ENCODE data around the gene LSM8.
"Not testable (repeated sequence)": the region's sequence is repeated elsewhere in the genome, so short reads cannot be mapped to it uniquely, and the experiment has no call there.

LSM8 gene

DNA sequence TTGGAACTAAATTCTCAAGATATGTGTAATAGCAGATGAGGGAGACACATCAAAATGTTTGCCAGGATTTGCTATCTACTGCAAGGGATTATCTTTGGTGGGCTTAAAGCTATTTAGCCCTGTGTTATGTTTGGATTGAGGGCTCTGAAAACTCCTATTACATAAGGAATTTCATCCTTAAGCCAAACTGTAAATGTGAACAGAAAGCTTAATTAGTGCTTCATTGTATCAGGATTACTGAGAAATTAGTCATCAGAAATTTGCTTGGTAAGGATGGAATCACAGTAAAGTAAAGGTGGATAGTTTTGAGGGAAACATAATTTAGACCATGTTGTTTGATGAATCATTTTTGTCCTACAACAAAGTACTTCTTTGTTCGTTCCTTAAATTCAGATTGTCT lies 48.9 kb downstream of the LSM8 start:
- no peaks in the 10 kb centered on the region for H3K36me3 ChIP-seq (ENCODE audit: control insufficient read depth in 5 of 5, insufficient read depth in 5 of 5, low read length in 5 of 5)
- no peaks in the 10 kb centered on the region for H3K9me3 ChIP-seq (ENCODE audit: control insufficient read depth in 5 of 5, low read length in 5 of 5)
- no peak overlapping the region for H3K4me3 ChIP-seq (ENCODE audit: low read depth in 1 of 5, low read length in 5 of 5)
- H3K9ac ChIP-seq (ENCODE audit: low read length in 5 of 5) = no peak overlapping the region
- H3K27me3 ChIP-seq (ENCODE audit: control insufficient read depth in 5 of 5, insufficient read depth in 4 of 5, low read length in 5 of 5) = no peaks in the 10 kb centered on the region
- no peak overlapping the region for H3K27ac ChIP-seq (ENCODE audit: low read depth, low read length)
- no peaks in the 10 kb centered on the region for H3K4me1 ChIP-seq (ENCODE audit: control insufficient read depth in 5 of 5, insufficient read depth in 5 of 5, low read length in 5 of 5)

DNA sequence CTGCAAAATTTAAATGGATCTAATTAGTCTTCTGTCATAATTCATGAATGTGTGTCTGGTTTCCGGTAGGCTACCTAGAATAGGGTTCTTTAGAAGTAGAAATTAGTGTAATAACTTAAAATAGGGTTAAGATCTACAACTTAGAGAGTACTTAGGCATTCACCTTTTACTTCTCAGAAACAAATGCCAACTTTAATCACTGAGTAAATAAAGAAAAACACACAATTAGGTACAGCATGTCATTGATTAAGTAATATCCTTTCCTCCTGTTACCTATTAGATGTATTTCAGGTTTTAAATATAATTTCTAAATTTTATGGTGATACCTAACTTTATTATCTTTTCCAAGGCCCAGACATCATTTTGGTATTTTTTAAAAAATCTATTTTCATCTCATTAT lies 49.8 kb downstream of the LSM8 start:
- Histone ChIP-seq H3K9me3 (ENCODE audit: control insufficient read depth in 5 of 5, low read length in 5 of 5) (no peaks in the 10 kb centered on the region), H3K4me3 (ENCODE audit: low read depth in 1 of 5, low read length in 5 of 5) (no peak overlapping the region), H3K4me1 (ENCODE audit: control insufficient read depth in 5 of 5, insufficient read depth in 5 of 5, low read length in 5 of 5) (no peaks in the 10 kb centered on the region), H3K36me3 (ENCODE audit: control insufficient read depth in 5 of 5, insufficient read depth in 5 of 5, low read length in 5 of 5) (no peaks in the 10 kb centered on the region), H3K27ac (ENCODE audit: low read depth, low read length) (no peak overlapping the region), H3K9ac (ENCODE audit: low read length in 5 of 5) (no peak overlapping the region), H3K27me3 (ENCODE audit: control insufficient read depth in 5 of 5, insufficient read depth in 4 of 5, low read length in 5 of 5) (no peaks in the 10 kb centered on the region)

DNA sequence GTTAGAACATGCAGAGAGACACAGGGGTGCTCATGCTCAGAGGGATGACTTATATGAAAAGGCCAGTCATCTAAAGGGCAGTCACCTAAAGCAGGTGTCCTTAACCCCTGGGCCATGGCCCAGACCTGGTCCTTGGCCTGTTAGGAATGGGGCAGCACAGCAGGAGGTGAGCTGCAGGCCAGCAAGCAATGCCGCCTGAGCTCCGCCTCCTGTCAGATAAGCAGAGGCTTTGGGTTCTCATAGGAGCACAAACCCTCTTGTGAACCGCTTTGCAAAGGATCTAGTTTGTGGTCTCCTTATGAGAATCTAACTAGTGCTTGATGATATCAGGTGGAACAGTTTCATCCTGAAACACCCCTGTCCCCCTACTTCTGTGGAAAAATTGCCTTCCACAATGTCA lies 55.0 kb downstream of the LSM8 start:
- Histone ChIP-seq H3K27ac (ENCODE audit: low read depth, low read length) (no peak overlapping the region), H3K4me1 (ENCODE audit: control insufficient read depth in 5 of 5, insufficient read depth in 5 of 5, low read length in 5 of 5) (no peaks in the 10 kb centered on the region), H3K27me3 (ENCODE audit: control insufficient read depth in 5 of 5, insufficient read depth in 4 of 5, low read length in 5 of 5) (no peaks in the 10 kb centered on the region), H3K9ac (ENCODE audit: low read length in 5 of 5) (no peak overlapping the region), H3K9me3 (ENCODE audit: control insufficient read depth in 5 of 5, low read length in 5 of 5) (no peaks in the 10 kb centered on the region), H3K36me3 (ENCODE audit: control insufficient read depth in 5 of 5, insufficient read depth in 5 of 5, low read length in 5 of 5) (no peaks in the 10 kb centered on the region), H3K4me3 (ENCODE audit: low read depth in 1 of 5, low read length in 5 of 5) (no peak overlapping the region)

DNA sequence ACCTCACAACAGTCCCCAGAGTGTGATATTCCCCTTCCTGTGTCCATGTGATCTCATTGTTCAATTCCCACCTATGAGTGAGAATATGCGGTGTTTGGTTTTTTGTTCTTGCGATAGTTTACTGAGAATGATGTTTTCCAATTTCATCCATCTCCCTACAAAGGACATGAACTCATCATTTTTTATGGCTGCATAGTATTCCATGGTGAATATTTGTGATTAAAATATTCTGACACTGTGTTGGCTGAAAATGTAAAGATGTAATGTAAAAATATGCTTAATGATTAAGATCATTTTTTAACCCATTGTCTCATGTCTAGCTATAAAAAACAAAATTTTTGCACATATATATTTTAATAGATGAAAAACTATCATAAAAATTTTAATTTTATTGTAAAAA lies 56.4 kb downstream of the LSM8 start:
- H3K27me3 ChIP-seq (ENCODE audit: control insufficient read depth in 5 of 5, insufficient read depth in 4 of 5, low read length in 5 of 5); H3K36me3 ChIP-seq (ENCODE audit: control insufficient read depth in 5 of 5, insufficient read depth in 5 of 5, low read length in 5 of 5); H3K4me1 ChIP-seq (ENCODE audit: control insufficient read depth in 5 of 5, insufficient read depth in 5 of 5, low read length in 5 of 5); H3K9ac ChIP-seq (ENCODE audit: low read length in 5 of 5); H3K27ac ChIP-seq (ENCODE audit: low read depth, low read length); H3K9me3 ChIP-seq (ENCODE audit: control insufficient read depth in 5 of 5, low read length in 5 of 5); H3K4me3 ChIP-seq (ENCODE audit: low read depth in 1 of 5, low read length in 5 of 5): not testable (repeated sequence)
